A549 (cell line): ENCODE measurements around the gene PCNX2. TPM values are rescaled to one million over a fixed set of nuclear protein-coding genes. Genes with fewer than 3 reads are reported as not detected.

Source experiments
- ATAC-seq, 2 experiments: fragments of 200-7000 bp in 1 of 2; fragments of >200 bp in 1 of 2; cut with Nextera tagmentation in 1 of 2; cut with Tn5 transposase in 1 of 2; 3 replicates each; pipeline versions ENCODE4 v1.8.0 to v1.9.1; 2018 to 2020; ENCODE audit warnings: mild to moderate bottlenecking in 1 of 2, moderate library complexity in 1 of 2
- CTCF ChIA-PET: fragments of 300-600 bp; sonication (Branson Sonifier 250); formaldehyde crosslinking; extraction: SDS; loops from one replicate; lab custom pipeline; 2021; ENCODE audit warnings: antibody characterized with exemption, inconsistent platforms; lab: Yijun Ruan, JAX
- POLR2A ChIA-PET: fragments of 350-600 bp; formaldehyde crosslinking; extraction: SDS; loops from one replicate; lab custom pipeline; 2021; ENCODE audit warnings: antibody characterized with exemption, inconsistent platforms; lab: Yijun Ruan, JAX
- DNase-seq, 2 experiments: peaks; one replicate each; pipeline versions ENCODE4 v3.0.0 to v3.0.0-alpha.2; 2011 to 2016; ENCODE audit warnings: low read depth in 1 of 2, low spot score in 1 of 2
- FAIRE-seq: peaks from 2 replicates; lab custom pipeline; 2011; peaks lifted over from hg19 to GRCh38; lab: Jason Lieb, UNC
- H3K27ac ChIP-seq, 2 experiments: fragments of >200 bp; sonication (Bioruptor Twin); formaldehyde crosslinking; 3 replicates each; pipeline ENCODE4 v1.5.1; 2016 to 2017
- H3K4me1 ChIP-seq: fragments of >200 bp; sonication (Bioruptor Twin); formaldehyde crosslinking; 3 replicates; pipeline ENCODE4 v1.6.1; 2016
- H3K4me2 ChIP-seq: fragments of >200 bp; sonication (Bioruptor Twin); formaldehyde crosslinking; 3 replicates; pipeline ENCODE4 v1.6.1; 2016
- H3K4me3 ChIP-seq: fragments of >200 bp; sonication (Bioruptor Twin); formaldehyde crosslinking; 3 replicates; pipeline ENCODE4 v1.5.1; 2016
- H3K9me3 ChIP-seq: fragments of >200 bp; sonication (Bioruptor Twin); formaldehyde crosslinking; 3 replicates; pipeline ENCODE4 v1.6.1; 2016
- BHLHE40 ChIP-seq: IDR thresholded peaks from 2 replicates; pipeline ENCODE4 v1.6.1; 2012; ENCODE audit warnings: low read depth, low read length, inconsistent platforms
- EHF ChIP-seq: fragments of 250-450 bp; sonication (Bioruptor Pico); IDR thresholded peaks from 2 replicates; pipeline ENCODE4 v1.5.0; 2020; ENCODE audit warnings: mild to moderate bottlenecking
- JUN ChIP-seq, 2 experiments: fragments of >200 bp; sonication (Bioruptor Twin); formaldehyde crosslinking; IDR thresholded peaks; 2 replicates in 1 of 2; 3 replicates in 1 of 2; pipeline ENCODE4 v1.6.1; 2016 to 2017
- KDM1A ChIP-seq: fragments of 200-600 bp; sonication (generic); IDR thresholded peaks from 2 replicates; pipeline ENCODE4 v1.6.1; 2016; ENCODE audit warnings: low read depth, mild to moderate bottlenecking
- KDM5A ChIP-seq: fragments of 200-600 bp; sonication (generic); IDR thresholded peaks from 2 replicates; pipeline ENCODE4 v1.6.1; 2016; ENCODE audit warnings: antibody characterized with exemption, mild to moderate bottlenecking
- MAFK ChIP-seq: fragments of 450-650 bp; IDR thresholded peaks from 2 replicates; pipeline ENCODE4 v1.6.1; 2014; ENCODE audit not compliant: partially characterized antibody
- MYC ChIP-seq: IDR thresholded peaks from 2 replicates; pipeline ENCODE4 v1.6.1; 2012; ENCODE audit warnings: mild to moderate bottlenecking, inconsistent platforms, low read length, improper control_type of control experiment, borderline replicate concordance
- NFE2L2 ChIP-seq: fragments of 150-350 bp; conservative IDR thresholded peaks from 2 replicates; pipeline ENCODE4 v1.6.1; 2014; ENCODE audit warnings: low read length
- PBX3 ChIP-seq: IDR thresholded peaks from 2 replicates; pipeline ENCODE4 v1.6.1; 2012
- POLR2A ChIP-seq: IDR thresholded peaks from 2 replicates; pipeline ENCODE4 v1.6.1; 2012; ENCODE audit warnings: mild to moderate bottlenecking, low read length
- RCOR1 ChIP-seq: fragments of 150-350 bp; IDR thresholded peaks from 2 replicates; pipeline ENCODE4 v1.6.1; 2014; ENCODE audit warnings: antibody characterized with exemption, low read length, low read depth
- TP53 ChIP-seq: fragments of 250-450 bp; sonication (Bioruptor Pico); IDR thresholded peaks from 2 replicates; pipeline ENCODE4 v1.5.0; 2021; ENCODE audit warnings: mild to moderate bottlenecking, moderate library complexity
- ZNF302 ChIP-seq: fragments of 250-450 bp; sonication (Bioruptor Pico); IDR thresholded peaks from 2 replicates; pipeline ENCODE4 v1.9.0; 2021; ENCODE audit warnings: inconsistent platforms, mild to moderate bottlenecking, moderate library complexity
- WGBS: methylation state at CpG from one replicate; pipeline ENCODE4 v1.1.6; 2017; ENCODE audit errors: missing lambda C conversion rate; 5-methylcytosine and 5-hydroxymethylcytosine counted together
- polyA plus RNA-seq, 4 experiments: library from polyadenylated mRNA; depleted of rRNA in 3 of 4; stranded (reverse); fragments of >200 nt; fragmentation: RNase III in 1 of 4; extraction: RNeasy Plus Mini Kit Qiagen cat#74134 plus additional on column Dnase treatment in 1 of 4; gene quantifications; 2 replicates in 3 of 4; 3 replicates in 1 of 4; pipeline ENCODE4 v1.2.3, GENCODE V29; 2011 to 2017
- TF ChIP-seq, protein P1 (sequence below): fragments of 150-350 bp; IDR thresholded peaks from 2 replicates; pipeline ENCODE4 v1.6.1; 2014; ENCODE audit warnings: low read depth, mild to moderate bottlenecking, low read length
- TF ChIP-seq, protein P2 (sequence below): fragments of >200 bp; sonication (Bioruptor Twin); formaldehyde crosslinking; IDR thresholded peaks from 3 replicates; pipeline ENCODE4 v1.5.1; 2016
- TF ChIP-seq, protein P3 (sequence below): fragments of 250-450 bp; sonication (Bioruptor Pico); IDR thresholded peaks from 2 replicates; pipeline ENCODE4 v1.5.0; 2020; ENCODE audit warnings: low read depth, mild to moderate bottlenecking, moderate library complexity
- TF ChIP-seq, protein P4 (sequence below): IDR thresholded peaks from 2 replicates; pipeline ENCODE4 v1.6.1; 2012

PCNX2 gene
- polyA plus RNA-seq, 2 of the 4 experiments (the other 2 are of a cell fraction), result 8.8 to 27.2 TPM

GRCh38 chr1:233166896-233167295 lies 128.6 kb downstream of the PCNX2 start (continued):
- no peak for TF ChIP-seq ZNF302 (CRISPR knock-in tag)

DNA sequence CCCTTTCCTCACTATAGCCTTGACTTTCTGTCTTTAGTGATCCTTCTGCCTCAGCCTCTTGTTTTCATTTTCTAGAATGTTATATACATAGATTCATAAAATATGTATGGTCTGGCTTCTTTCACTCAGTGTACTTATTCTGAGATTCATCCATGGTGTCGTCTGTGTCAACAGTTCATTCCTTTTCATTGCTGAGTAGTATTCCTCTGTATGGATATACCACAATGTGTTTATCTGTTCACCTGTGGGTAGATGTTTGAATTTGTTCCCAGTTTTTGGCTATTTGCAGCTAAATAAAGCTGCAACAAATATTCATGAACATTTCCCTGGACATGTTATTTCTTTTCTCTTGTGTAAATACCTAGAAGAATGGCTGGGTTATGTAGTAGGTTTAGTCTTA lies 131.8 kb downstream of the PCNX2 start:
- H3K4me2 ChIP-seq, result no peak overlapping the region
- H3K4me1 ChIP-seq, result no peaks in the 10 kb centered on the region

GRCh38 chr1:233158322-233158721 lies 137.2 kb downstream of the PCNX2 start:
- TF ChIP-seq NFE2L2 (no peak), RCOR1 (no peak), KDM5A (no peak), EHF (no peak), MYC (no peak), PBX3 (no peak), TP53 (CRISPR knock-in tag) (no peak), POLR2A (no peak), BHLHE40 (no peak)
- TF ChIP-seq, protein P1, sequence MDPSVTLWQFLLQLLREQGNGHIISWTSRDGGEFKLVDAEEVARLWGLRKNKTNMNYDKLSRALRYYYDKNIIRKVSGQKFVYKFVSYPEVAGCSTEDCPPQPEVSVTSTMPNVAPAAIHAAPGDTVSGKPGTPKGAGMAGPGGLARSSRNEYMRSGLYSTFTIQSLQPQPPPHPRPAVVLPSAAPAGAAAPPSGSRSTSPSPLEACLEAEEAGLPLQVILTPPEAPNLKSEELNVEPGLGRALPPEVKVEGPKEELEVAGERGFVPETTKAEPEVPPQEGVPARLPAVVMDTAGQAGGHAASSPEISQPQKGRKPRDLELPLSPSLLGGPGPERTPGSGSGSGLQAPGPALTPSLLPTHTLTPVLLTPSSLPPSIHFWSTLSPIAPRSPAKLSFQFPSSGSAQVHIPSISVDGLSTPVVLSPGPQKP, result no peak
- TF ChIP-seq, protein P2, sequence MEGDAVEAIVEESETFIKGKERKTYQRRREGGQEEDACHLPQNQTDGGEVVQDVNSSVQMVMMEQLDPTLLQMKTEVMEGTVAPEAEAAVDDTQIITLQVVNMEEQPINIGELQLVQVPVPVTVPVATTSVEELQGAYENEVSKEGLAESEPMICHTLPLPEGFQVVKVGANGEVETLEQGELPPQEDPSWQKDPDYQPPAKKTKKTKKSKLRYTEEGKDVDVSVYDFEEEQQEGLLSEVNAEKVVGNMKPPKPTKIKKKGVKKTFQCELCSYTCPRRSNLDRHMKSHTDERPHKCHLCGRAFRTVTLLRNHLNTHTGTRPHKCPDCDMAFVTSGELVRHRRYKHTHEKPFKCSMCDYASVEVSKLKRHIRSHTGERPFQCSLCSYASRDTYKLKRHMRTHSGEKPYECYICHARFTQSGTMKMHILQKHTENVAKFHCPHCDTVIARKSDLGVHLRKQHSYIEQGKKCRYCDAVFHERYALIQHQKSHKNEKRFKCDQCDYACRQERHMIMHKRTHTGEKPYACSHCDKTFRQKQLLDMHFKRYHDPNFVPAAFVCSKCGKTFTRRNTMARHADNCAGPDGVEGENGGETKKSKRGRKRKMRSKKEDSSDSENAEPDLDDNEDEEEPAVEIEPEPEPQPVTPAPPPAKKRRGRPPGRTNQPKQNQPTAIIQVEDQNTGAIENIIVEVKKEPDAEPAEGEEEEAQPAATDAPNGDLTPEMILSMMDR, result no peak
- TF ChIP-seq, protein P3, sequence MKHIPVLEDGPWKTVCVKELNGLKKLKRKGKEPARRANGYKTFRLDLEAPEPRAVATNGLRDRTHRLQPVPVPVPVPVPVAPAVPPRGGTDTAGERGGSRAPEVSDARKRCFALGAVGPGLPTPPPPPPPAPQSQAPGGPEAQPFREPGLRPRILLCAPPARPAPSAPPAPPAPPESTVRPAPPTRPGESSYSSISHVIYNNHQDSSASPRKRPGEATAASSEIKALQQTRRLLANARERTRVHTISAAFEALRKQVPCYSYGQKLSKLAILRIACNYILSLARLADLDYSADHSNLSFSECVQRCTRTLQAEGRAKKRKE, result no peak
- ATAC-seq (no peak), FAIRE-seq (no peak), DNase-seq (no peak)
- Histone ChIP-seq H3K4me1 (no peaks in the 10 kb centered on the region), H3K9me3 (no peaks in the 10 kb centered on the region), H3K4me2 (no peak overlapping the region), H3K27ac (no peak overlapping the region), H3K4me3 (no peak overlapping the region)
- CTCF ChIA-PET, result no interaction called here
- POLR2A ChIA-PET, result no interaction called here

More for the DNA sequence above, 131.8 kb downstream of the PCNX2 start:
- no peak overlapping the region for H3K4me3 ChIP-seq
- peaks cover 17% of the 10 kb centered on the region for H3K9me3 ChIP-seq
- DNase-seq (no peak), ATAC-seq (no peak), FAIRE-seq (no peak)
- ChIA-PET POLR2A (no interaction called here), CTCF (no interaction called here)
- WGBS, result 88% methylated on average over 1 of the region's 1 CpG
- no peak overlapping the region for H3K27ac ChIP-seq
- peak; percentile 65; the same call in 1 of the 2 replicates for TF ChIP-seq KDM1A
- no peak for TF ChIP-seq JUN (IDR thresholded peaks at IDR 0.05)
- TF ChIP-seq, all 56 proteins: peak for 1

DNA sequence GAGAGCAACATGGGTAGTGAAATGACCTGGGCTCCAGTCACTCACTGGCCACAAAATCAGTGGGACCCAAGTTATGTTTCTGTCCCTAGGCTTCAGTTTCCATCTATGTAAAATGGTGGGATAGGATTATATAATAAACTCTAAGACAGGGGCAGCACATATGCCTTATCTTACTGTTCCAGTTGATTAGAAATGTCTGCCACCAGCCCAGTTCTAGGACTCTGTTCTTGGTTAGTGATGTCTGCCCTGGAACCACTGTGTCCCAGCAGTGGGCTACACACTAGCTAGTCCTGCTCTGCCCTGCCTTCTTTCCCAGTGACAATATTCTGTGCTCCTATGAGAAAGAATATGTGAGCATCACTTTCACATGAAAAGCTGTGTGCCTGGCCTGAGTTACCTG lies 138.3 kb downstream of the PCNX2 start:
- no peak for FAIRE-seq
- no peak for ATAC-seq
- ChIA-PET POLR2A (no interaction called here), CTCF (no interaction called here)
- Histone ChIP-seq H3K4me3 (no peak overlapping the region), H3K27ac (no peak overlapping the region), H3K9me3 (no peaks in the 10 kb centered on the region), H3K4me2 (no peak overlapping the region), H3K4me1 (no peaks in the 10 kb centered on the region)
- no peak for DNase-seq
- TF ChIP-seq ZNF302 (CRISPR knock-in tag) (no peak), MAFK (no peak)
- TF ChIP-seq, protein P3, result no peak
- TF ChIP-seq, protein P4, sequence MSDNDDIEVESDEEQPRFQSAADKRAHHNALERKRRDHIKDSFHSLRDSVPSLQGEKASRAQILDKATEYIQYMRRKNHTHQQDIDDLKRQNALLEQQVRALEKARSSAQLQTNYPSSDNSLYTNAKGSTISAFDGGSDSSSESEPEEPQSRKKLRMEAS, result no peak
